ENCODE measurements around the gene NBEAL1.

The NBEAL1 gene

DNA sequence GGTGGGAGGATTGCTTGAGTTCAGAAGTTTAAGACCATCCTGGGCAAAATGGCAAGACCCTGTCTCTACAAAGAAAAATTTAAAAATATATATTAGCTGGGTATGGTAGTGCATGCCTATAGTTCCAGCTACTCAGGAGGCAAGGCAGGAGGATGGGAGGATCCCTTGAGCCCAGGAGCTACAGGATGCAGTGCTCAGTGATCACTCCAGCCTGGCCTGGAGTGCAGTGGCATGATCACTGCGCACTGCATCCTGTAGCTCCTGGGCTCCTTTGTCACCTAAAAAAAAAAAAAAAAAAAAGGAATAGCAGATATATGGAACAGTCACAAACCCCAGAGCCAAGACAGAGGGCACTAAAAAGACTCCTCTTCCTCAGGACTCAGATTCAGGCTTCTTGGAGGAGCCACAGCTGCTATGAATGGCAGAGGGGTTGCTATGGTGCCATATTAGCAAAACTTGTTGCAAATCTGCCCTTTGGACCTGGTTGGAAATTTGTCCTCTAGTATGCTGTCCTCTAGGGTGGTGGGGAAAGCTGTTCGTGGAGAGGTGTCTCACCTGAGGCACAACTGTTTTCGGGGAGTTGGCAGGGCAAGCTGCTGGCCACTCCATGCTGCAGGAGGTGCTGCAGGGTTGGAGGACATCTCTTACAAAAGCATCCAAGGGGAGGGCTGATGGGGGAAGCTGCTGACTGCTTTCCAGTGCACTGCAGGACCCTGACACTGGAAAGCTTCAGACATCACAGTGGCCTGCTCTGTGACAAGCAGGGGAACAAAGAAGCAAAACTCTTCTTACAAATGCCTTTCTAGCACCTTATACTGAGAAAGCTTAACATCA, 246.9 kb downstream of the NBEAL1 start:
- no peak overlapping the region for H3K4me3 ChIP-seq (ENCODE audit: control insufficient read depth, low read depth, low read length)
- TF ChIP-seq, protein P1, sequence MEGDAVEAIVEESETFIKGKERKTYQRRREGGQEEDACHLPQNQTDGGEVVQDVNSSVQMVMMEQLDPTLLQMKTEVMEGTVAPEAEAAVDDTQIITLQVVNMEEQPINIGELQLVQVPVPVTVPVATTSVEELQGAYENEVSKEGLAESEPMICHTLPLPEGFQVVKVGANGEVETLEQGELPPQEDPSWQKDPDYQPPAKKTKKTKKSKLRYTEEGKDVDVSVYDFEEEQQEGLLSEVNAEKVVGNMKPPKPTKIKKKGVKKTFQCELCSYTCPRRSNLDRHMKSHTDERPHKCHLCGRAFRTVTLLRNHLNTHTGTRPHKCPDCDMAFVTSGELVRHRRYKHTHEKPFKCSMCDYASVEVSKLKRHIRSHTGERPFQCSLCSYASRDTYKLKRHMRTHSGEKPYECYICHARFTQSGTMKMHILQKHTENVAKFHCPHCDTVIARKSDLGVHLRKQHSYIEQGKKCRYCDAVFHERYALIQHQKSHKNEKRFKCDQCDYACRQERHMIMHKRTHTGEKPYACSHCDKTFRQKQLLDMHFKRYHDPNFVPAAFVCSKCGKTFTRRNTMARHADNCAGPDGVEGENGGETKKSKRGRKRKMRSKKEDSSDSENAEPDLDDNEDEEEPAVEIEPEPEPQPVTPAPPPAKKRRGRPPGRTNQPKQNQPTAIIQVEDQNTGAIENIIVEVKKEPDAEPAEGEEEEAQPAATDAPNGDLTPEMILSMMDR (conservative IDR thresholded peaks at IDR 0.05; ENCODE audit: control insufficient read depth, insufficient read depth, low read depth, low read length), result no peak

More for the DNA sequence above, 246.9 kb downstream of the NBEAL1 start:
- no peak for DNase-seq (ENCODE audit: low read depth)
